Stimulated activated CD4-positive, alpha-beta T cell treated with anti-CD3 and anti-CD28 coated beads, Interleukin-12 subunit alpha, Interleukin-12 subunit beta, amount 100 ng/mL, for 48 hours (primary cell): ENCODE data around the gene MTCL3.

Experiments
- DNase-seq, 3 donors: peaks; one replicate each; pipeline ENCODE4 v3.0.0-alpha.2; 2020; ENCODE audit warnings: low read depth in 2 of 3, low spot score in 1 of 3

Gene MTCL3

GRCh38 chr6:127515794-127516661, 3.1 kb downstream of the MTCL3 start:
- peak; percentile 47 to 65 (median 49) for DNase-seq

GRCh38 chr6:127515234-127515793, 3.8 kb downstream of the MTCL3 start:
- DNase-seq: peak in 1 of 3 donors; percentile 3

DNA sequence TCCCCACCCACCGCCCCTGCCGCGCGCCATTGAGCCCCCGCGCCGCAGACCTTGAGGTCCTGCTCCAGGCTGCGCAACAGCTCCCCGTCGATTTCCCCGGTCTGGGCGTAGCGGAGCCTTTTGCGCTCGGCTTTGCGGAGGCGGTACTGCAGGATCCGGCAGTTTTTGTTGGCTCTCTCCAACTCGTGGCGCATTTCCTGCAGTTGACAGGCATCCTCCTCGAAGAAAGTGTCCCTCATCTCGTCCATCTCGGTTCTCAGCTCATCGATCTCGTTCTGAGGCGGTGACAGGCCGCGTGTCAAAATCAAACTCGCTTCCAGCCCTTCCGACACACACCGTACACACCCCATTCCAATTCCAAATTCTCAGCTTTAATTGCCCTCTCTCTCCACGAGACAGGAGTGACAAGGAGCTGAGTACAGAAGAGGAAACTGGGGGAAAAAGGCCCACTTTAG, 4.3 kb downstream of the MTCL3 start:
- DNase-seq: peak; percentile 24 to 44 (median 32)

DNA sequence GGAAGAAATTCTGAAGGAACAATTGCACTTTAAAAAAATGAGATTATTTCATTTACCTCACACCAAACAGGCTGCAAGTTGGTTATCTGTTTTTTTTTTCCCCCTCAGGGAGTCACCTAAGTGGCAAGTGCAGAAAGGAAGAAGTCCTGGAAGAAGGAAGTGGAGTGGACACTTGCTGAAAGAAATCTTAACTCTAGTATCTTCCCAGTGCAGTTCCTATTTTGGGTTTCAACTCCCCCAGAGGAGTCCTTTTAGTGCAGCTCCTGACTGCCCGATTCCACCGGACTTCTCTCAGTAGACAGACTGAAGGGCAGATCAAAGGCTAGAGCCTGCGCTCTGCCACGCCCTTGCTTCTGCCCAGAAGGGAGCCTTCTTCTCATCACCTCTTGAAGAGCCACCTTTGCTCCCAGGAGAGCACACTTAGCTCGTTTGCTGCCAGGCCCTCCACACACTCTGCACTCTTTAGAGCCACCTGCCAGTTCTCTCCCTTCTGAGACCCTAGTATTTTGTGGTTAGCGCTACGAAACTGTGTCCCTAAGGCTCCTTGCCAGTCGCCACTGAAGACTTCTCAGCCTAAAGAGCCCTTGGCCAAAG, 4.9 kb downstream of the MTCL3 start:
- no peak for DNase-seq

GRCh38 chr6:127513425-127513824, 5.7 kb downstream of the MTCL3 start:
- no peak for DNase-seq

- no peak for DNase-seq
Observed at GRCh38 chr6:127510876-127511275, 8.3 kb downstream of the MTCL3 start.

- DNase-seq: no peak
Observed at GRCh38 chr6:127506894-127507293, 12.2 kb downstream of the MTCL3 start.

GRCh38 chr6:127503022-127503421, 16.1 kb downstream of the MTCL3 start:
- no peak for DNase-seq

GRCh38 chr6:127497410-127497809, 21.7 kb downstream of the MTCL3 start:
- no peak for DNase-seq

DNA sequence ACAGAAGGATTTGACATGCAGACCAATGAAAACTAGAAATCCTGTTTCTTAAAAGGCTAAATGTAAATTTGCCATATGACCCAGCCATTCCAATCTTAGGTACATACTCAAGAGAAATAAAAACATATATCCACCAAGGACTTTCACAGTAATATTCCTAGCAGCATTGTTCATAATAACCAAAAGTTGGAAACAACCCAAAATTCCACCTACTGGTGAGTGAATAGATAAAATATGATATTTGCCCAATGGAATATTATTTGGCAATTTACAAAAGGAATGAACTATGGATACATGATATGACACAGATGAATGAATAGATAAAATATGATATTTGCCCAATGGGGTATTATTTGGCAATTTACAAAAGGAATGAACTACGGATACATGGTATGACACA, 22.7 kb downstream of the MTCL3 start:
- DNase-seq: no peak

DNA sequence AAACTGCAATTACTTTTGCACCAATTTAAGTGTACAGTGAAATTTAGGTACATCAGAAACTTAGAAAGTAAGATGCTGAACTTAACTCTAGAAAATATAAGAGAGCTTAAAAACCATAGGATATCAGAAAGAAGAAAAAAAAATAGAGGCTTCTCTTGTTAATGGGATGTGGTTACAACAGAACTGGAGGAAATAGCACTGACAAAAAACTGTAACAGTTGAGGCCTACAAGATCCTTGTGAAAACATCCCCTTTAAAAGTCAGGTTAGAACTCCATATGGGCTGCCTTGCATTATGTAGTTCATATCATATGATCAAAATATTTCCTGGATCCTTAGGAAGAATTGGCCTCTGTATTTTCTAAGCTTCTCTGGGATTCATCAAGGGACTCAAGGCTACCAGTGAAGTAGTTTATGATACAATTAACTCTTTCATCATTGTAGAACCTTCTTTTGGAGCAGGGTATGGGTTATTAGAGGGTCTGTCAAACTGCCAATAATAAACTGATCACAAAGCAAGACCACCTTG, 24.8 kb downstream of the MTCL3 start:
- DNase-seq: no peak

DNA sequence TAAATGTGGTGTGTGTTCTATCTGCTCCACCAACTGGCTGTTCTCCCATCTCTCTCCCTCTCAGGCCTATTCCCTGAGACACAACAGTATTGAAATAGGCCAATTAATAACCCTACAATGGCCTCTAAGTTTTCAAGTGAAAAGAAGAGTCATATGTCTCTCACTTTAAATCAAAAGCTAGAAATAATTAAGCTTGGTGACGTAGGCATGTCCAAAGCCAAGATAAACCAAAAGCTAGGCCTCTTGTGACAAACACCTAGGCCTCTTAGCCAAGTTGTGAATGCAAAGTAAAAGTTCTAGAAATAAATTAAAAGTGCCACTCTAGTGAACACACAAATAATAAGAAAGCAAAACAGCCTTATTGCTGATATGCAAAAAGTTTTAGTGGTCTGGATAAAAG, 29.9 kb downstream of the MTCL3 start:
- DNase-seq: no peak

DNA sequence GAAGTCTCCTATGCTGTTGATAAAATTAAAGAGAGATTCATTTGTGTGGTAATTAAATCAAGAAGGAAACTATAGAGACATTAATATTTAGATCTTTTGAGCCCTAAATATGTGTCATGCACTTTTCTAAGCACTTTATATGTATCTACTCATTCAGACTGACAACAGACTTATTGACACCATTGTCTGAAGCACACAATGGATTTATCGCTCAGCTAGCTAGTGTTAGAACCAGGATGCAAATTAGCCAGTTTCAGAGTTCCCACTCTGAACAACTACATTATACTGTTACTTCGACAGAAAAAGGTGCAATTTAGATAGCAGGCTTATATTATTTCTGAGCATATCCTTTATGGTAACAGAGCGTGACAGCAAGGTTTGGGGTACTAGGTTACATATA, 32.2 kb downstream of the MTCL3 start:
- DNase-seq: no peak

DNA sequence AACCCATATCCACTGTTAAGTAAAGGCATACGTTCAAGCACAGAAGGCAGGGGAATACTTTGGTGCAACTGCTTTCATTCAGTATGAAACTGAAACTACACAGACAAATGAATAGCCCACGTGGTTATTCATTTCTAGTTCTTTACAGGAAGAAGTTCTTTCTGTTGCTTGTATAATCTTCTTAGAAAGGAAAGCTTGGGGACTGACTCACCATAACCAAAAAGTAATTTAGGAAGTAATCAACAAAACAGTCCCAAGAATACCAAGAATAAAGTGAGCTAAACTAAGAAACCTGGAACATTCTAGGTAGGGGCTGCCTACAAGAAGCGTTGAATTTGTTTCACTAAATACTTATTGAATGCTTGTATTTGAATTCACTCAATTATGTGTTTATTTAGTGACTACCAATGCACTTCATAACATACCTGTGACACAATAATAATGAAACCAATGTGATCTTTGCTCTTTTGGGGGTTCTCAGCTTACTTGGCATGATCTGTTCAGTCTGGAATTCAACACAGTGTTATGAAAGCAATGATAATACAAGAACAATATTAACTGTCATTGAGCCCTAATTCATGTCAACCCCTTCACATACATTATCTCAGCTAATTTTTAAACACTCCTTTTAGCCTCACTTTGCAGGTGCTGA, 34.8 kb downstream of the MTCL3 start:
- DNase-seq: peak in 1 of 3 donors; percentile 16

DNA sequence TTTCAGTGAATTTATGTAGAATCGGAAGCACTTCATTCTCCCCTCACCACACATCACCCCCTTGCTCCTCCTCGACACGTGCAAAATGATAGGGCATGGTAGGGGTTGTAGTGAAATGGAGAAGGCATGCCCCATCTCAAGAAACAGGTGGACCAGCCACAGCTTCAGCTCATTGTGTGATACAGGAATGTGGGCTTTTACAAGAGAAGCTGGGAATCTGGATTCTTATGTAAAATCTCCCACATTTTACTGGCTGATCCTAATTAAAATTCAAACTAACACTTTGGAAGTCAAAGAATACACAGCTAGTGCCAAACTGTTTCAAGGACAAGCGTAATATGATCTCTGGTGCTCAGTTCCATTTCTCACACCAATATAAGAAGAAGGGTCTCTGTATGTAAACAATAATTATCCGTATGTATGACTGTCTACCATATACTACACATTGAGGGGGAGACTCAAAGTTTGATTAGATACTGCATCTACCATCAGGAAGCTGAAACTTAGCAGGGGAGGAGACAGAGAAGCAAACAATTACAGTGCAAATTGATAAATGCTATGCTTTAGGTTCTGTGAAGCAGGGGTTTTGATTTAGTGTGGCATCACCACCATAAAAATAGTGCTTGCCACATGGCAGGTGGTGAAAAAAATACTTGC, 35.6 kb downstream of the MTCL3 start:
- no peak for DNase-seq

GRCh38 chr6:127482325-127482724, 36.8 kb downstream of the MTCL3 start:
- DNase-seq: no peak

GRCh38 chr6:127481628-127482027, 37.5 kb downstream of the MTCL3 start:
- DNase-seq: no peak

DNA sequence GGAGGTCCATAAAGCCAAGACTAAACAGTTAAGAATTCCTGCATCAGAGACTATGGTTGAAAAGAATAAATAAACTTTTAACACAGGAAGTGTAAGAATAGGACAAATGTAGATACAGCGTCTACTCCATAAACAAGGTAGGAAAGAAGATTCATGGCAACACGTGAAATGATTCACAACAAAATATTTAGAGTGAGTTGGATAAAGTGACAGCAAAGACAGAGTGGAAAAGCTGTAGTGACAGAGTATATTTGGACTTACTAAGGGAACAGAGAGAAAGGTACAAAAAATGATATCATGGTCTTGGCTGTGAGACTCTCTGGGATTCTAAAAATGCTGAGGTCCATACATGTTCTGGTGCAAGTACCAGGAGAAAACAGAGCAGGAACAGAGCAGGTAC, 38.0 kb downstream of the MTCL3 start:
- no peak for DNase-seq

- no peak for DNase-seq
Observed at GRCh38 chr6:127477658-127478057, 41.5 kb downstream of the MTCL3 start.

GRCh38 chr6:127475823-127476176, 43.3 kb downstream of the MTCL3 start:
- DNase-seq: no peak
